Parathyroid adenoma (tissue), 2 donors: ENCODE data around the gene KAT2A.

ENCODE experiments used
- H2AFZ ChIP-seq: fragments of 300-600 bp; sonication (generic); one replicate; pipeline ENCODE4 v1.7.0; 2017; ENCODE audit warnings: antibody characterized with exemption, mild to moderate bottlenecking
- H3K27ac ChIP-seq: fragments of 300-600 bp; sonication (generic); one replicate; pipeline ENCODE4 v1.7.0; 2017
- H3K27me3 ChIP-seq: fragments of 300-600 bp; sonication (generic); one replicate; pipeline ENCODE4 v1.7.0; 2017; ENCODE audit warnings: low read length; ENCODE audit not compliant: control insufficient read depth, insufficient read depth
- H3K36me3 ChIP-seq: fragments of 300-600 bp; sonication (generic); one replicate; pipeline ENCODE4 v1.7.0; 2017; ENCODE audit warnings: low read length; ENCODE audit not compliant: control insufficient read depth, insufficient read depth
- H3K4me1 ChIP-seq: fragments of 300-600 bp; sonication (generic); one replicate; pipeline ENCODE4 v1.7.0; 2017; ENCODE audit warnings: control low read depth
- H3K4me2 ChIP-seq: fragments of 300-600 bp; sonication (generic); one replicate; pipeline ENCODE4 v1.7.0; 2017; ENCODE audit warnings: low read length
- H3K4me3 ChIP-seq: fragments of 300-600 bp; sonication (generic); one replicate; pipeline ENCODE4 v1.7.0; 2017; ENCODE audit warnings: low read depth, low read length
- H3K79me2 ChIP-seq: fragments of 300-600 bp; sonication (generic); one replicate; pipeline ENCODE4 v1.7.0; 2017; ENCODE audit warnings: control low read depth
- H3K9ac ChIP-seq: fragments of 300-600 bp; sonication (generic); one replicate; pipeline ENCODE4 v1.7.0; 2017; ENCODE audit warnings: mild to moderate bottlenecking
- H3K9me3 ChIP-seq: fragments of 300-600 bp; sonication (generic); one replicate; pipeline ENCODE4 v1.7.0; 2017; ENCODE audit warnings: low read length; ENCODE audit not compliant: control insufficient read depth
- CTCF ChIP-seq: fragments of 300-600 bp; sonication (generic); IDR thresholded peaks from one replicate; pipeline ENCODE4 v1.7.0; 2017; ENCODE audit warnings: antibody characterized with exemption, mild to moderate bottlenecking
- donor health status: primary hyperparathyroidism.

KAT2A gene

GRCh38 chr17:42127414-42127813, 6.2 kb upstream of the KAT2A start:
- Histone ChIP-seq H3K4me3 (no peak overlapping the region), H3K4me1 (peaks cover 4% of the 10 kb centered on the region), H3K9ac (no peak overlapping the region), H3K36me3 (no peaks in the 10 kb centered on the region), H2AFZ (no peak overlapping the region), H3K9me3 (no peaks in the 10 kb centered on the region), H3K27ac (no peak overlapping the region), H3K4me2 (no peak overlapping the region), H3K79me2 (no peaks in the 10 kb centered on the region), H3K27me3 (no peaks in the 10 kb centered on the region)
- no peak for TF ChIP-seq CTCF

DNA sequence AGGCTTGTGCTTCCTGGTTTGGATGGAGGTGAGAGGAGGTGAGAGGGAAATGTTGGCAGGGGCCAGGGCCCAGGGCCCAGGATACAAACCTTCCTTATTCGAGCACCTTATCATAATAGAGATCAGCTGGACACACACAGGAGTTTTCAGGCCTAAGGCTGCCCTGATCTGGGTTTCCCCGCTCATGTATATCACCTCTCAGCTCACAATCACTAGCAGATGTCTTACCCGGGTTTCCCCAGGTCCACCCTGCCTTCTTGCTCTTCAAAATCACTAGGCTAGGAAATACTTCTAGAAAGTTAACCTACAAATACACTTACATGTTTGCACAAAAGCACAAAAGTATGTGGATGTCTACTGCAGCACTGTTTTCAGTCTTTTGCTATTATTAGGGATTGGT, 5.7 kb upstream of the KAT2A start:
- Histone ChIP-seq H3K4me2 (no peak overlapping the region), H3K27me3 (no peaks in the 10 kb centered on the region), H2AFZ (no peak overlapping the region), H3K4me1 (peaks cover 4% of the 10 kb centered on the region), H3K36me3 (no peaks in the 10 kb centered on the region), H3K4me3 (no peak overlapping the region), H3K27ac (no peak overlapping the region), H3K9me3 (no peaks in the 10 kb centered on the region), H3K9ac (no peak overlapping the region), H3K79me2 (no peaks in the 10 kb centered on the region)
- no peak for TF ChIP-seq CTCF

DNA sequence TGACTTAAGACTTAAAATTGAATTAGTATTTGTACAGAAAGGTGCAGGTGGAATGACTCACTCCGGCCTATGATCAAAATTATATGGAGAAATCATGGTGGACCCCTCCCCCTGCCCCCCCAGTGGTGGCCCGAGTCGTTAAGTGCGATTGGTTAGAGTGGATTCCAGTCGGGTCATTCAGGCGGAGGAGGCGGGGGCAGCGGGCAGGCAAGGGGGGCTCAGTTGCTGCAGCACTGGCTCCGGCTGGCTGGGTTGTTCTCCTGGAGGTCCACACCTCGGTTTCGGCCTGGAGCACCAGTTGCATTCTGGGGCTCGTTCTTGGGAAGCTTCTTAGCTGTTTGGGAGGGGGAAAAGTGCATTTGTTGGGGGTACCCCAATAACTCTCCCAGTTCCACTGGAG, 4.4 kb upstream of the KAT2A start:
- H3K4me1 ChIP-seq = peaks cover 1% of the 10 kb centered on the region
- H2AFZ ChIP-seq = no peak overlapping the region
- no peaks in the 10 kb centered on the region for H3K9me3 ChIP-seq
- no peak overlapping the region for H3K27ac ChIP-seq
- no peak overlapping the region for H3K4me3 ChIP-seq
- TF ChIP-seq CTCF = no peak
- no peak overlapping the region for H3K9ac ChIP-seq
- H3K27me3 ChIP-seq = no peaks in the 10 kb centered on the region
- H3K4me2 ChIP-seq = no peak overlapping the region
- H3K36me3 ChIP-seq = no peaks in the 10 kb centered on the region
- H3K79me2 ChIP-seq = no peaks in the 10 kb centered on the region

DNA sequence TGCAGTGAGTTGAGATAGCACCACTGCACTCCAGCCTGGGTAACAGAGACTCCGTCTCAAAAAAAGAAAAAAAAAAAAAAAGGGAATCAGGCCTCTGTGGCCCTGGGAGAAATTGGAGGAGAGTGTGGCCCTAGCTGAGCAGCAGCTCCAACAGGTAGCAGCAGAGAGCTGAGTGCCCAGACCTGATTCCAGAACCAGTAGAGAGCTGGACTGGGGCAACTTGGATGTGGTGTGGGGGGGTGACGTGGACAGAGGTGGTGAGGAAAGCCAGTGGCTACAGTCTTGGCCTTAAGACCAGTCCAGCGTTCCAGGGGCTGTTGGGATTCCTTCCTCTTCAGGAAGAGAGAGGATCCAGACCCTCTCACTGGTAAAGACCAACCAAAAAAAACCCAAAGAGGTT, 3.1 kb upstream of the KAT2A start:
- Histone ChIP-seq H3K4me2 (no peak overlapping the region), H3K4me3 (no peak overlapping the region), H3K79me2 (no peaks in the 10 kb centered on the region), H3K27ac (no peak overlapping the region), H3K27me3 (no peaks in the 10 kb centered on the region), H3K36me3 (no peaks in the 10 kb centered on the region), H3K9me3 (no peaks in the 10 kb centered on the region), H2AFZ (no peak overlapping the region), H3K4me1 (no peaks in the 10 kb centered on the region), H3K9ac (no peak overlapping the region)
- no peak for TF ChIP-seq CTCF

- H3K27ac ChIP-seq = no peak within 1 kb of the TSS
- peak within 1 kb of the TSS; percentile 26 for H3K4me2 ChIP-seq
- no peak within 1 kb of the TSS for H3K4me3 ChIP-seq
- no peaks in the 10 kb centered on the region for H3K9me3 ChIP-seq
- no peak for TF ChIP-seq CTCF
- no peak within 1 kb of the TSS for H3K9ac ChIP-seq
- no peaks in the 10 kb centered on the region for H3K27me3 ChIP-seq
- peak within 1 kb of the TSS; percentile 95 for H2AFZ ChIP-seq
- H3K36me3 ChIP-seq = no peaks in the 10 kb centered on the region
- no peaks in the 10 kb centered on the region for H3K79me2 ChIP-seq
- peaks cover 3% of the 10 kb centered on the region for H3K4me1 ChIP-seq
These were observed 1.5 kb upstream of the KAT2A start, which contains the start of gene HSPB9 for GRCh38 chr17:42122371-42123303. HSPB9 (plus strand) TSS chr17:42122804; CDS start chr17:42122851, 47 bp downstream.
